Measurements from ENCODE around the gene TTC17. TPM values are rescaled to one million over a fixed set of nuclear protein-coding genes. Genes with fewer than 3 reads are reported as not detected.

Gene TTC17
- total and polyA plus RNA-seq, 2 of the 8 experiments (the other 6 are each of a cell fraction or from before 2014, with no cell fraction given) = 65.1 to 80.1 TPM

- no peak within 1 kb of the TSS for H3K23ac ChIP-seq (ENCODE audit: insufficient read length)
- H3K4me1 ChIP-seq (replicated peaks in 1 of 4; ENCODE audit: control insufficient read depth in 3 of 4, insufficient read depth in 4 of 4, low read length in 3 of 4) = 0 out of 7 replicates have a peak, but pooled peaks cover 0 to 1% (median 0%) of the 10 kb centered on the region in 4 experiments
- WGBS, 2 experiments (ENCODE audit: extremely low coverage in 1 of 2, insufficient coverage in 1 of 2, insufficient read length in 1 of 2, insufficient replicate concordance in 2 of 2, low coverage in 1 of 2, low lambda C conversion rate in 2 of 2, missing lambda C conversion rate in 1 of 2) = 1% methylated on average over 57 of the region's 60 CpGs; no CpG with 5 or more reads in 1 of the 2 experiments
- H3K23me2 ChIP-seq (ENCODE audit: low read depth, low read length) = peaks cover 2% of the 10 kb centered on the region; the same call in 1 of the 2 replicates
- FAIRE-seq (peak; percentile 89), DNase-seq (ENCODE audit: low read depth in 1 of 2, low spot score in 2 of 2) (peak; percentile 90 to 93)
- H2BK20ac ChIP-seq (ENCODE audit: low read length) = no peak within 1 kb of the TSS
- H3K27ac ChIP-seq (ENCODE audit: low read depth, low read length) = peak within 1 kb of the TSS; percentile 78
- H2BK5ac ChIP-seq (ENCODE audit: low read depth, low read length) = peak within 1 kb of the TSS; percentile 44; the same call in 1 of the 2 replicates
- H3K18ac ChIP-seq (ENCODE audit: extremely low read depth, low read length) = peak within 1 kb of the TSS; percentile 78
- H2BK15ac ChIP-seq (ENCODE audit: low read length) = no peak within 1 kb of the TSS
- H2AFZ ChIP-seq (ENCODE audit: low read length) = peak within 1 kb of the TSS; percentile 99; the same call in 1 of the 2 replicates
- ChIA-PET CTCF (ENCODE audit: partially characterized antibody) (interaction anchor here (0.5 to 1.7 kb wide), 9 partner anchors 9 to 401 kb away, joined by 3 to 15 read pairs (median 4); no protein-coding TSS in a partner anchor), POLR2A (ENCODE audit: partially characterized antibody) (interaction anchor here (0.6 to 3.2 kb wide), 10 partner anchors 9 to 682 kb away, joined by 3 to 9 read pairs (median 3); partner anchors contain the start of gene TTC17)
- H4K91ac ChIP-seq (replicated peaks; ENCODE audit: insufficient read length, low read length) = peak within 1 kb of the TSS; percentile 89
- H3K79me2 ChIP-seq (ENCODE audit: control insufficient read depth in 1 of 2, insufficient read depth in 2 of 2, low read length in 2 of 2) = peaks cover 23 to 52% of the 10 kb centered on the region in 2 experiments
- H3K79me1 ChIP-seq (ENCODE audit: low read depth, low read length) = no peaks in the 10 kb centered on the region
- no peaks in the 10 kb centered on the region for H3K9me3 ChIP-seq (ENCODE audit: insufficient read depth in 2 of 2, low read depth in 1 of 2, low read length in 1 of 2)
- peak within 1 kb of the TSS; percentile 76 to 94 (median 86) for H3K9ac ChIP-seq (replicated peaks in 1 of 4; ENCODE audit: extremely low read depth in 1 of 4, low read depth in 3 of 4, low read length in 3 of 4)
- peak within 1 kb of the TSS; percentile 92 for H4K8ac ChIP-seq (ENCODE audit: extremely low read depth, insufficient read depth, low read length)
- no peak within 1 kb of the TSS for H3K14ac ChIP-seq (ENCODE audit: insufficient read length)
- peaks cover 0 to 12% of the 10 kb centered on the region in 2 experiments for H4K20me1 ChIP-seq (replicated peaks in 1 of 2; ENCODE audit: control insufficient read depth in 1 of 2, insufficient read depth in 2 of 2, low read length in 2 of 2)
- no peak within 1 kb of the TSS for H3K4ac ChIP-seq (replicated peaks; ENCODE audit: insufficient read length, low read depth, low read length)
- H3K4me2 ChIP-seq (ENCODE audit: insufficient read depth in 1 of 2, low read depth in 2 of 2, low read length in 2 of 2) = peak within 1 kb of the TSS; percentile 60 to 82
- no peak within 1 kb of the TSS for H2AK5ac ChIP-seq (ENCODE audit: low read depth, low read length)
- no peaks in the 10 kb centered on the region for H3K36me3 ChIP-seq (ENCODE audit: control insufficient read depth in 2 of 4, insufficient read depth in 4 of 4, low read length in 3 of 4)
- H4K5ac ChIP-seq (ENCODE audit: insufficient read length, low read depth, low read length) = peak within 1 kb of the TSS; percentile 47
- no peak within 1 kb of the TSS for H2BK120ac ChIP-seq (replicated peaks; ENCODE audit: low read depth, low read length)
- no peaks in the 10 kb centered on the region for H3K27me3 ChIP-seq (replicated peaks in 1 of 4; ENCODE audit: control insufficient read depth in 3 of 4, extremely low read depth in 1 of 4, insufficient read depth in 3 of 4, low read length in 3 of 4)
- peak within 1 kb of the TSS; percentile 81 to 93 (median 86) for H3K4me3 ChIP-seq (ENCODE audit: extremely low read depth in 1 of 4, insufficient read depth in 2 of 4, low read depth in 3 of 4, low read length in 4 of 4)
- no peak within 1 kb of the TSS for H2BK12ac ChIP-seq (ENCODE audit: low read depth, low read length)
- H3K56ac ChIP-seq (replicated peaks; ENCODE audit: insufficient read length, low read depth, low read length) = peak within 1 kb of the TSS; percentile 59
- TF ChIP-seq SP1 (IDR thresholded peaks at IDR 0.05; ENCODE audit: low read depth, low read length) (peak; percentile 33), SRF (IDR thresholded peaks at IDR 0.05; ENCODE audit: low read depth, low read length) (no peak), SP2 (IDR thresholded peaks at IDR 0.05; ENCODE audit: low read length) (peak; percentile 17; the same call in 1 of the 2 replicates), BACH1 (IDR thresholded peaks at IDR 0.05; ENCODE audit: low read length) (no peak), CTCF (IDR thresholded peaks at IDR 0.05; ENCODE audit: control extremely low read depth in 1 of 3, insufficient read depth in 1 of 3, low read depth in 1 of 3, low read length in 3 of 3) (peak; percentile 62 to 81 (median 80)), NANOG (IDR thresholded peaks at IDR 0.05; ENCODE audit: insufficient read depth, low read depth, low read length, poor library complexity, severe bottlenecking) (peak; percentile 24), ASH2L (IDR thresholded peaks at IDR 0.05; ENCODE audit: low read length) (peak; percentile 92), NRF1 (IDR thresholded peaks at IDR 0.05; ENCODE audit: low read depth, low read length) (peak; percentile 29; the same call in 1 of the 2 replicates), CREB1 (IDR thresholded peaks at IDR 0.05) (peak; percentile 78)
Observed at GRCh38 chr11:43311791-43312607, 46.7 kb upstream of the TTC17 start, which contains the start of gene API5. Gene API5 (plus strand): TSS chr11:43311996. CDS start chr11:43312128, 132 bp downstream.

Data from H1 (cell line).